GM18519 (cell line): ENCODE results near the gene PNLDC1.
A peak's percentile ranks its signal among the peaks of the same experiment; 100 is the strongest.
"Not testable (repeated sequence)": the region's sequence is repeated elsewhere in the genome, so short reads cannot be mapped to it uniquely, and the experiment has no call there.

Source experiments
- ATAC-seq: cut with Tn5 transposase; IDR thresholded peaks from one replicate; pipeline ENCODE4 v1.9.1; 2021; ENCODE audit warnings: mild to moderate bottlenecking, moderate library complexity; ENCODE audit not compliant: unreplicated experiment, low FRiP score

PNLDC1 gene

GRCh38 chr6:159778131-159778530, 21.9 kb upstream of the PNLDC1 start:
- ATAC-seq: no peak

- no peak for ATAC-seq
Measured at GRCh38 chr6:159778542-159779103, 21.5 kb upstream of the PNLDC1 start.

GRCh38 chr6:159788276-159788675, 11.8 kb upstream of the PNLDC1 start:
- ATAC-seq: no peak

- ATAC-seq: no peak
Measured at GRCh38 chr6:159788753-159789376, 11.2 kb upstream of the PNLDC1 start.

- ATAC-seq: peak; percentile 63
Measured at GRCh38 chr6:159789377-159790148, 10.5 kb upstream of the PNLDC1 start, which contains the start of gene TCP1. TCP1 (minus strand) TSS chr6:159789602; CDS start chr6:159789468, 134 bp downstream.

GRCh38 chr6:159790149-159790955, 9.7 kb upstream of the PNLDC1 start, which contains the start of gene MRPL18:
MRPL18 (plus strand) TSS chr6:159790467; CDS start chr6:159790588, 121 bp downstream.
- ATAC-seq: peak; percentile 85

- ATAC-seq: no peak
Measured at GRCh38 chr6:159790956-159791598, 9.0 kb upstream of the PNLDC1 start.

GRCh38 chr6:159794976-159795375, 5.1 kb upstream of the PNLDC1 start:
- ATAC-seq: not testable (repeated sequence)

- no peak for ATAC-seq
Measured at GRCh38 chr6:159797554-159797953, 2.5 kb upstream of the PNLDC1 start.

- no peak for ATAC-seq
Measured at GRCh38 chr6:159801935-159802334, 1.9 kb downstream of the PNLDC1 start.

- no peak for ATAC-seq
Measured at GRCh38 chr6:159804504-159804903, 4.4 kb downstream of the PNLDC1 start.

- no peak for ATAC-seq
Measured at GRCh38 chr6:159805440-159806020, 5.5 kb downstream of the PNLDC1 start.

GRCh38 chr6:159806021-159806458, 6.0 kb downstream of the PNLDC1 start:
- no peak for ATAC-seq

GRCh38 chr6:159807150-159807858, 7.2 kb downstream of the PNLDC1 start:
- ATAC-seq: no peak

GRCh38 chr6:159808647-159809046, 8.6 kb downstream of the PNLDC1 start:
- no peak for ATAC-seq

GRCh38 chr6:159809149-159809548, 9.1 kb downstream of the PNLDC1 start:
- ATAC-seq: peak; percentile 44

GRCh38 chr6:159813781-159814180, 13.7 kb downstream of the PNLDC1 start:
- no peak for ATAC-seq

- ATAC-seq: no peak
Measured at GRCh38 chr6:159815410-159815809, 15.3 kb downstream of the PNLDC1 start.

GRCh38 chr6:159816775-159817174, 16.7 kb downstream of the PNLDC1 start:
- ATAC-seq: not testable (repeated sequence)
